ENCODE results near the gene FAM120A. TPM values are rescaled to one million over a fixed set of nuclear protein-coding genes. Genes with fewer than 3 reads are reported as not detected.

Gene FAM120A
- total RNA-seq, 1 experiment from 2014 or later: 98.2 TPM

DNA sequence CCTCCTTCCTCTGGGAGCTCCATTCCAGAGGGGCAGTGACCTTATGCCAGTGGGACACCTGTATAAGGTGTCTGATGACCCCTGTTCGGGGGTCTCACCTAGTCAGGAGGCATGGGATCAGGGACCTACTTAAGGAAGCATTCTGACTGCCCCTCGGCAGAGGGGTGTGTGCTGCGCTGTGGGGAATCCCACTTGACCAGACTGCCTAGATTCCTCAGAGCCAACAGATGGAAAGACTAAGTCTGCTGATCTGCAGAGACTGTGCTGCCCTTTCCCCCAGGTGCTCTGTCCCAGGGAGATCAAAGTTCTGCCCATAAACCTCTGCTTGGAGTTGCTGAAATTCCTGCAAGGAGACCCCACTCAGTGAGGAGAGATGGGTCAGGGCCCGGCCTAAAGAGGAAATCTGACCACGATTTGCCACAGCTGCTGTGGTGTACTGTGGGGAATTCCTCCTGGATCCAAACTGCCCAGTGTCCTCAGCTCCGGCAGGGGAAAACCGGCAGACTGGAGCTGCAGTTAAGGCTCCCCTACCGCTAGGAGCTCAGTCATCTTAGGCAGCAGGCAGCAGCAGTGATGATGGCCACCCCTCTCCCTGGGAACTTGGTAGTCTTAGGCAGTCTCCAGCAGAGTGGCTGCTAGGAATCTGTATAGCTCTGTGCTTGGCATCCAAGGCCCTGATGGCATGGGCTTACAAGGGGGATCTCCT lies 34.8 kb upstream of the FAM120A start:
- BruUV-seq (replicated peaks): no TSS peak
- no peak for DNase-seq
- Mint-ChIP-seq H3K4me1 (ENCODE audit: low read depth, unreplicated experiment) (no peaks in the 10 kb centered on the region), H3K27me3 (ENCODE audit: unreplicated experiment) (peaks cover 26% of the 10 kb centered on the region), H3K36me3 (ENCODE audit: insufficient read depth, unreplicated experiment) (no peaks in the 10 kb centered on the region), H3K4me3 (ENCODE audit: low read depth, unreplicated experiment) (no peak overlapping the region), H3K27ac (ENCODE audit: unreplicated experiment) (no peak overlapping the region), H3K9me3 (ENCODE audit: low read depth, unreplicated experiment) (peaks cover 10% of the 10 kb centered on the region)
- intact Hi-C loops (cut with micrococcal nuclease; ENCODE audit: unreplicated experiment): no loop called here
- CTCF ChIA-PET: no interaction called here
- TF ChIP-seq, protein P1, sequence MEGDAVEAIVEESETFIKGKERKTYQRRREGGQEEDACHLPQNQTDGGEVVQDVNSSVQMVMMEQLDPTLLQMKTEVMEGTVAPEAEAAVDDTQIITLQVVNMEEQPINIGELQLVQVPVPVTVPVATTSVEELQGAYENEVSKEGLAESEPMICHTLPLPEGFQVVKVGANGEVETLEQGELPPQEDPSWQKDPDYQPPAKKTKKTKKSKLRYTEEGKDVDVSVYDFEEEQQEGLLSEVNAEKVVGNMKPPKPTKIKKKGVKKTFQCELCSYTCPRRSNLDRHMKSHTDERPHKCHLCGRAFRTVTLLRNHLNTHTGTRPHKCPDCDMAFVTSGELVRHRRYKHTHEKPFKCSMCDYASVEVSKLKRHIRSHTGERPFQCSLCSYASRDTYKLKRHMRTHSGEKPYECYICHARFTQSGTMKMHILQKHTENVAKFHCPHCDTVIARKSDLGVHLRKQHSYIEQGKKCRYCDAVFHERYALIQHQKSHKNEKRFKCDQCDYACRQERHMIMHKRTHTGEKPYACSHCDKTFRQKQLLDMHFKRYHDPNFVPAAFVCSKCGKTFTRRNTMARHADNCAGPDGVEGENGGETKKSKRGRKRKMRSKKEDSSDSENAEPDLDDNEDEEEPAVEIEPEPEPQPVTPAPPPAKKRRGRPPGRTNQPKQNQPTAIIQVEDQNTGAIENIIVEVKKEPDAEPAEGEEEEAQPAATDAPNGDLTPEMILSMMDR (IDR thresholded peaks at IDR 0.05; ENCODE audit: unreplicated experiment): no peak

DNA sequence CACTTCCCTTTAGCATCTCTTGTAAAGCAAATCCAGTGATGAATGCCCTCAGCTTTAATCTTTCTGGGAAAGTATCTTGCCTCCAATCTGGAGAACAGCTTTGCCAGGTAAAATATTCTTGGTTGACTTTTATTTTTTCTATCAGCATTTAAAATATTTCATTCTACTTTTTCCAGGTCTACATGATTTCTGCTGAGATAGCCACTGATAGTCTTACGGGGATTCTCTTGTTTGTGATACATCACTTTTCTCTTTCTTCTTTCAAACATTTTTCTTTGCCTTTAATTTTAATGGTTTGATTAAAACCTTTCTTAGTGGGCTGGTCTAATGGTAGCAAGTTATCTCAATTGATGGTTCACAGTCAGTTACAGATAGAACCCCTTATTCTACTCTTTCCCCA lies 33.9 kb upstream of the FAM120A start:
- Mint-ChIP-seq H3K36me3 (ENCODE audit: insufficient read depth, unreplicated experiment) (no peaks in the 10 kb centered on the region), H3K9me3 (ENCODE audit: low read depth, unreplicated experiment) (peaks cover 10% of the 10 kb centered on the region), H3K4me3 (ENCODE audit: low read depth, unreplicated experiment) (no peak overlapping the region), H3K27ac (ENCODE audit: unreplicated experiment) (no peak overlapping the region), H3K4me1 (ENCODE audit: low read depth, unreplicated experiment) (no peaks in the 10 kb centered on the region), H3K27me3 (ENCODE audit: unreplicated experiment) (peaks cover 18% of the 10 kb centered on the region)
- DNase-seq: no peak
- CTCF ChIA-PET: no interaction called here
- BruUV-seq (replicated peaks): no TSS peak
- intact Hi-C loops (cut with micrococcal nuclease; ENCODE audit: unreplicated experiment): no loop called here
- TF ChIP-seq, protein P1 (IDR thresholded peaks at IDR 0.05; ENCODE audit: unreplicated experiment): no peak

DNA sequence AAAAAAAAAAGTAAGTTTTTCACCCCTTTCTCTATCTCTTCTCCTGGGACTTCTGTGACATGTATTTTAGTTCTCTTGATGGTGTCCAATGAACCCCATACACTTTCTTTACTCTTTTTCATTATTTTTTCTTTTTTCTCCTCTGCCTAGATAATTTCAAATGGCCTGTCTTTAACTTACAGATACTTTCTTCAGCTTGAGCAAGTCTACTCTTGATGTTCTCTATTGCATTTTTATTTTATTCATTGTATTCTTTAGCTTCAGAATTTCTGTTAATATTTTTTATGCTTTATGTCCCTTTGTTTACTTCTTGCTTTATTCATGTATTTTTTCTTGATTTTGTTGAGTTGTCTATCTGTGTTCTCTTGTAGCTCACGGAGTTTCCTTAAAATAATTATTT lies 32.5 kb upstream of the FAM120A start:
- BruUV-seq (replicated peaks): no TSS peak
- intact Hi-C loops (cut with micrococcal nuclease; ENCODE audit: unreplicated experiment): no loop called here
- Mint-ChIP-seq H3K9me3 (ENCODE audit: low read depth, unreplicated experiment) (peaks cover 2% of the 10 kb centered on the region), H3K4me3 (ENCODE audit: low read depth, unreplicated experiment) (no peak overlapping the region), H3K36me3 (ENCODE audit: insufficient read depth, unreplicated experiment) (no peaks in the 10 kb centered on the region), H3K27me3 (ENCODE audit: unreplicated experiment) (peaks cover 10% of the 10 kb centered on the region), H3K4me1 (ENCODE audit: low read depth, unreplicated experiment) (no peaks in the 10 kb centered on the region), H3K27ac (ENCODE audit: unreplicated experiment) (no peak overlapping the region)
- TF ChIP-seq, protein P1 (IDR thresholded peaks at IDR 0.05; ENCODE audit: unreplicated experiment): no peak
- DNase-seq: no peak
- CTCF ChIA-PET: interaction anchor here (0.7 kb wide), 1 partner anchor 221 kb away, joined by 4 read pairs; no protein-coding TSS in a partner anchor

DNA sequence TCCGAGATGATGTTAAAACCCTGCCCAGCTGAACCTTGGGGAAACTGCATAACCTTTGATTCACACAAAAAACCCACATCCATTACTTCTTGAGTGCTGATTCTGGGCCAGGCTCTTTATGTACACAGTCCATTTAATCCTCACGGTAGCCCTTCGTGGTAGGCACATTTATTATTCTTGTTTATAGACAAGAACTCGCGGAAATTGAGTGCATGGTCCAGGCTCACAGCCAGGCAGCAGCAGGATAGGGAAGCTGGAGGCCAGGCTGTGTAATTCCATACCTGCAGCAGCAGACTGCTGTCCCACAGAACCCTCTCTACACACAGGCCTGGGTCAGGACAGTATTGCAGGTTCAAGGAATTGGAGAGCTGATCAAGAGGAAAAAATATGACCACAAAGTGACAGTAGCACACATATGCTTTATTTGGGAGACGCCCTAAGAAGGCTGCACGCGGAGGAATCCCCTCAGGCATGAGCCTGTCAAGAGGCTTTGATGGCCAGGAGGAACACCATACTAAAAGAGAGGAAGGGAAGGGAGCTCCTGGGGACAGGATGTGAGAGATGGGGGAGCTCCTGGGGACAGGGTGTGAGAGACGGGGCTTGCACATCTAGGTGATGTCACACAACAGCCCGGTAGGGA lies 28.4 kb upstream of the FAM120A start:
- DNase-seq: no peak
- Mint-ChIP-seq H3K4me1 (ENCODE audit: low read depth, unreplicated experiment) (no peaks in the 10 kb centered on the region), H3K4me3 (ENCODE audit: low read depth, unreplicated experiment) (no peak overlapping the region), H3K36me3 (ENCODE audit: insufficient read depth, unreplicated experiment) (no peaks in the 10 kb centered on the region), H3K9me3 (ENCODE audit: low read depth, unreplicated experiment) (peaks cover 2% of the 10 kb centered on the region), H3K27ac (ENCODE audit: unreplicated experiment) (no peak overlapping the region), H3K27me3 (ENCODE audit: unreplicated experiment) (no peaks in the 10 kb centered on the region)
- TF ChIP-seq, protein P1 (IDR thresholded peaks at IDR 0.05; ENCODE audit: unreplicated experiment): no peak
- BruUV-seq (replicated peaks): no TSS peak
- intact Hi-C loops (cut with micrococcal nuclease; ENCODE audit: unreplicated experiment): no loop called here
- CTCF ChIA-PET: no interaction called here
